GM12878 (cell line): ENCODE measurements around the gene C5orf15. TPM values are rescaled to one million over a fixed set of nuclear protein-coding genes. Genes with fewer than 3 reads are reported as not detected.

Source experiments
- BCL3 ChIP-seq: IDR thresholded peaks from 2 replicates; pipeline ENCODE4 v1.6.1; 2011; ENCODE audit warnings: borderline replicate concordance, low read depth, mild to moderate bottlenecking, moderate library complexity, low read length; ENCODE audit not compliant: insufficient read depth, poor library complexity, severe bottlenecking
- BMI1 ChIP-seq: fragments of 450-650 bp; IDR thresholded peaks from 2 replicates; pipeline ENCODE4 v1.6.1; 2016; ENCODE audit warnings: mild to moderate bottlenecking, moderate library complexity, borderline replicate concordance
- CEBPZ ChIP-seq: fragments of 150-350 bp; IDR thresholded peaks from 2 replicates; pipeline ENCODE4 v1.6.1; 2016; ENCODE audit warnings: low read depth, low read length
- CREB1 ChIP-seq: IDR thresholded peaks from 2 replicates; pipeline ENCODE4 v1.6.1; 2012; ENCODE audit warnings: low read depth, mild to moderate bottlenecking, inconsistent platforms
- CREM ChIP-seq: IDR thresholded peaks from 2 replicates; pipeline ENCODE4 v1.6.1; 2014; ENCODE audit warnings: antibody characterized with exemption, low read depth
- DPF2 ChIP-seq: fragments of 450-650 bp; IDR thresholded peaks from 2 replicates; pipeline ENCODE4 v1.6.1; 2017; ENCODE audit warnings: mild to moderate bottlenecking
- ELK1 ChIP-seq: IDR thresholded peaks from 2 replicates; pipeline ENCODE4 v1.6.1; 2012; ENCODE audit warnings: low read depth, low read length, improper control_type of control experiment
- JUND ChIP-seq: IDR thresholded peaks from 2 replicates; pipeline ENCODE4 v1.6.1; 2012; ENCODE audit warnings: low read depth, mild to moderate bottlenecking, low read length, improper control_type of control experiment, moderate library complexity
- MXI1 ChIP-seq: fragments of 150-350 bp; IDR thresholded peaks from 2 replicates; pipeline ENCODE4 v1.6.1; 2011; ENCODE audit warnings: low read depth, mild to moderate bottlenecking, inconsistent platforms, low read length, improper control_type of control experiment
- NR2F1 ChIP-seq: fragments of 450-650 bp; conservative IDR thresholded peaks from 2 replicates; pipeline ENCODE4 v1.6.1; 2017; ENCODE audit warnings: mild to moderate bottlenecking
- PAX8 ChIP-seq: fragments of 450-650 bp; IDR thresholded peaks from 2 replicates; pipeline ENCODE4 v1.6.1; 2017; ENCODE audit warnings: mild to moderate bottlenecking, moderate library complexity
- PBX3 ChIP-seq: IDR thresholded peaks from 2 replicates; pipeline ENCODE4 v1.6.1; 2011; ENCODE audit warnings: mild to moderate bottlenecking, low read depth, low read length, moderate library complexity; ENCODE audit not compliant: insufficient replicate concordance
- POLR2AphosphoS2 ChIP-seq: IDR thresholded peaks from 2 replicates; pipeline ENCODE4 v1.6.1; 2011; ENCODE audit warnings: low read depth, mild to moderate bottlenecking, low read length, improper control_type of control experiment, moderate library complexity
- SMAD1 ChIP-seq: fragments of 450-650 bp; IDR thresholded peaks from 2 replicates; pipeline ENCODE4 v1.6.1; 2018; ENCODE audit warnings: mild to moderate bottlenecking, low read depth; ENCODE audit not compliant: partially characterized antibody
- STAT3 ChIP-seq: IDR thresholded peaks from 2 replicates; pipeline ENCODE4 v1.6.1; 2011; ENCODE audit warnings: low read depth, low read length, improper control_type of control experiment
- TBL1XR1 ChIP-seq: IDR thresholded peaks from 2 replicates; pipeline ENCODE4 v1.6.1; 2012; ENCODE audit warnings: low read depth, low read length, improper control_type of control experiment
- ZNF217 ChIP-seq: fragments of 450-650 bp; IDR thresholded peaks from 2 replicates; pipeline ENCODE4 v1.6.1; 2017; ENCODE audit warnings: antibody characterized with exemption, mild to moderate bottlenecking
- ZNF687 ChIP-seq: fragments of 450-650 bp; IDR thresholded peaks from 2 replicates; pipeline ENCODE4 v1.6.1; 2017; ENCODE audit warnings: mild to moderate bottlenecking, moderate library complexity
- polyA plus RNA-seq, 11 experiments: library from polyadenylated mRNA; depleted of rRNA in 4 of 11; unstranded in 6 of 11; stranded (reverse) in 5 of 11; fragments of >200 nt; fragmentation: Nextera tagmentation in 4 of 11; fragmentation: Illumina TruSeq in 1 of 11; extraction: Ambion mirVana in 4 of 11; extraction: Trizol in 1 of 11; gene quantifications; 1 replicate in 1 of 11; 2 replicates in 10 of 11; pipeline versions ENCODE4 v1.2.1 to v1.2.3, GENCODE V29; 2011 to 2016; ENCODE audit warnings: inconsistent platforms in 2 of 11, missing spikeins in 2 of 11, low read depth in 1 of 11
- total RNA-seq, 4 experiments: library from RNA; depleted of rRNA in 3 of 4; stranded (reverse); fragments of >200 nt in 3 of 4; fragmentation: Illumina TruSeq in 1 of 4; extraction: Trizol in 1 of 4; gene quantifications; 2 replicates each; pipeline versions ENCODE4 v1.2.1 to v1.2.3, GENCODE V29; 2013 to 2021

Gene C5orf15
- total and polyA plus RNA-seq, 10 of the 15 experiments (the other 5 are each of a cell fraction or from before 2014, with no cell fraction given), result 21.7 to 69.6 (median 46.0) TPM

GRCh38 chr5:134003817-134004625 is 35.6 kb upstream of the C5orf15 start (continued):
- TF ChIP-seq CEBPZ, result no peak
- no peak for TF ChIP-seq JUND
- TF ChIP-seq STAT3, result no peak
- no peak for TF ChIP-seq ELK1
- TF ChIP-seq POLR2AphosphoS2, result no peak
- peak; percentile 92 for TF ChIP-seq DPF2
- no peak for TF ChIP-seq BCL3
- 0 out of 2 replicates have a peak, but pooled peaks have one; percentile 44 for TF ChIP-seq ZNF217
- TF ChIP-seq PAX8, result no peak
- no peak for TF ChIP-seq CREM
- TF ChIP-seq ZNF687, result peak; percentile 66; the same call in 1 of the 2 replicates
- TF ChIP-seq NR2F1, result peak; percentile 93
- TF ChIP-seq CREB1, result no peak
- TF ChIP-seq SMAD1, result no peak
- no peak for TF ChIP-seq TBL1XR1
- no peak for TF ChIP-seq PBX3
- TF ChIP-seq MXI1, result peak; percentile 71; the same call in 1 of the 2 replicates
- no peak for TF ChIP-seq BMI1
